ENCODE data around the gene ATP6V1G2. TPM values are rescaled to one million over a fixed set of nuclear protein-coding genes. Genes with fewer than 3 reads are reported as not detected.
"Not testable (repeated sequence)": the region's sequence is repeated elsewhere in the genome, so short reads cannot be mapped to it uniquely, and the experiment has no call there.

The ATP6V1G2 gene
- total RNA-seq, 1 experiment from 2014 or later, result 1.2 TPM

- intact Hi-C loops (cut with micrococcal nuclease), result no loop called here
- Mint-ChIP-seq H3K9me3 (ENCODE audit: unreplicated experiment) (no peaks in the 10 kb centered on the region), H3K27me3 (ENCODE audit: insufficient read depth, unreplicated experiment) (no peaks in the 10 kb centered on the region), H3K27ac (ENCODE audit: low read depth, unreplicated experiment) (no peak overlapping the region), H3K4me1 (ENCODE audit: insufficient read depth, unreplicated experiment) (peaks cover 20% of the 10 kb centered on the region), H3K36me3 (ENCODE audit: insufficient read depth, unreplicated experiment) (peaks cover 49% of the 10 kb centered on the region), H3K4me3 (ENCODE audit: unreplicated experiment) (no peak overlapping the region)
- TF ChIP-seq CTCF (IDR thresholded peaks at IDR 0.05; ENCODE audit: unreplicated experiment), result no peak
- CTCF ChIA-PET, result interaction anchor here (1.0 kb wide), 1 partner anchor 40 kb away, joined by 4 read pairs; no protein-coding TSS in a partner anchor
- POLR2A ChIA-PET, result interaction anchor here (0.7 kb wide), 1 partner anchor 396 kb away, joined by 3 read pairs; no protein-coding TSS in a partner anchor
- no peak for DNase-seq (ENCODE audit: unreplicated experiment)
- TSS peak; percentile 22 for BruUV-seq (replicated peaks)
Measured at GRCh38 chr6:31557443-31558317, 11.3 kb upstream of the ATP6V1G2 start.

GRCh38 chr6:31556307-31556706 lies 9.9 kb upstream of the ATP6V1G2 start:
- Mint-ChIP-seq H3K4me3 (ENCODE audit: unreplicated experiment) (no peak overlapping the region), H3K27me3 (ENCODE audit: insufficient read depth, unreplicated experiment) (no peaks in the 10 kb centered on the region), H3K27ac (ENCODE audit: low read depth, unreplicated experiment) (no peak overlapping the region), H3K36me3 (ENCODE audit: insufficient read depth, unreplicated experiment) (peaks cover 56% of the 10 kb centered on the region), H3K4me1 (ENCODE audit: insufficient read depth, unreplicated experiment) (peaks cover 20% of the 10 kb centered on the region), H3K9me3 (ENCODE audit: unreplicated experiment) (no peaks in the 10 kb centered on the region)
- POLR2A ChIA-PET, result interaction anchor here (0.6 to 1.1 kb wide), 4 partner anchors 10 to 95 kb away, joined by 3 read pairs; partner anchors contain the start of genes ATP6V1G2 and DDX39B
- CTCF ChIA-PET, result interaction anchor here (0.6 kb wide), 2 partner anchors 43 to 243 kb away, joined by 3 read pairs; no protein-coding TSS in a partner anchor
- no peak for TF ChIP-seq CTCF (IDR thresholded peaks at IDR 0.05; ENCODE audit: unreplicated experiment)
- BruUV-seq (replicated peaks), result no TSS peak
- DNase-seq (ENCODE audit: unreplicated experiment), result no peak
- intact Hi-C loops (cut with micrococcal nuclease), result no loop called here

GRCh38 chr6:31551371-31551770 lies 5.0 kb upstream of the ATP6V1G2 start:
- peak; percentile 61 for DNase-seq (ENCODE audit: unreplicated experiment)
- ChIA-PET CTCF (interaction anchor here (0.6 to 2.5 kb wide), 6 partner anchors 24 to 100 kb away, joined by 3 to 21 read pairs (median 4); partner anchors contain the start of gene TNF), POLR2A (interaction anchor here (0.6 to 1.8 kb wide), 6 partner anchors 9 to 100 kb away, joined by 3 to 6 read pairs (median 4); no protein-coding TSS in a partner anchor)
- BruUV-seq (replicated peaks); H3K27ac Mint-ChIP-seq (ENCODE audit: low read depth, unreplicated experiment); H3K4me1 Mint-ChIP-seq (ENCODE audit: insufficient read depth, unreplicated experiment); intact Hi-C loops (cut with micrococcal nuclease); H3K4me3 Mint-ChIP-seq (ENCODE audit: unreplicated experiment); H3K9me3 Mint-ChIP-seq (ENCODE audit: unreplicated experiment); H3K27me3 Mint-ChIP-seq (ENCODE audit: insufficient read depth, unreplicated experiment): not testable (repeated sequence)
- H3K36me3 Mint-ChIP-seq (ENCODE audit: insufficient read depth, unreplicated experiment), result peaks cover 48% of the 10 kb centered on the region

- BruUV-seq (replicated peaks), result no TSS peak
- POLR2A ChIA-PET, result interaction anchor here (0.6 to 1.7 kb wide), 8 partner anchors 15 to 424 kb away, joined by 3 to 5 read pairs (median 3); partner anchors contain the start of genes BAG6 and DXO
- H3K36me3 Mint-ChIP-seq (ENCODE audit: insufficient read depth, unreplicated experiment), result peaks cover 46% of the 10 kb centered on the region
Measured at GRCh38 chr6:31548544-31548873, 2.1 kb upstream of the ATP6V1G2 start.

More at GRCh38 chr6:31548544-31548873, 2.1 kb upstream of the ATP6V1G2 start:
- Mint-ChIP-seq H3K27ac (ENCODE audit: low read depth, unreplicated experiment) (no peak overlapping the region), H3K4me1 (ENCODE audit: insufficient read depth, unreplicated experiment) (peaks cover 18% of the 10 kb centered on the region), H3K9me3 (ENCODE audit: unreplicated experiment) (no peaks in the 10 kb centered on the region), H3K4me3 (ENCODE audit: unreplicated experiment) (peak overlapping the region; percentile 75), H3K27me3 (ENCODE audit: insufficient read depth, unreplicated experiment) (no peaks in the 10 kb centered on the region)
- CTCF ChIA-PET, result interaction anchor here (0.6 to 7.6 kb wide), 6 partner anchors 22 to 337 kb away, joined by 3 to 160 read pairs (median 4); no protein-coding TSS in a partner anchor
- DNase-seq (ENCODE audit: unreplicated experiment), result no peak
- intact Hi-C loops (cut with micrococcal nuclease), result loop anchor here (5.0 to 10.0 kb wide), 2 partner anchors 34 to 226 kb away; partner anchors contain the start of genes LTB and VWA7
- TF ChIP-seq CTCF (IDR thresholded peaks at IDR 0.05; ENCODE audit: unreplicated experiment), result no peak

Data from MCF 10A (cell line).